Activated CD4-positive, alpha-beta T cell treated with anti-CD3 and anti-CD28 coated beads, Interleukin-2, amount 50 U/mL, for 4 hours (primary cell): ENCODE data around the gene SDK2.

Source experiments
- DNase-seq, 2 experiments: peaks; one replicate each; pipeline ENCODE4 v3.0.0-alpha.2; 2020

Gene SDK2

DNA sequence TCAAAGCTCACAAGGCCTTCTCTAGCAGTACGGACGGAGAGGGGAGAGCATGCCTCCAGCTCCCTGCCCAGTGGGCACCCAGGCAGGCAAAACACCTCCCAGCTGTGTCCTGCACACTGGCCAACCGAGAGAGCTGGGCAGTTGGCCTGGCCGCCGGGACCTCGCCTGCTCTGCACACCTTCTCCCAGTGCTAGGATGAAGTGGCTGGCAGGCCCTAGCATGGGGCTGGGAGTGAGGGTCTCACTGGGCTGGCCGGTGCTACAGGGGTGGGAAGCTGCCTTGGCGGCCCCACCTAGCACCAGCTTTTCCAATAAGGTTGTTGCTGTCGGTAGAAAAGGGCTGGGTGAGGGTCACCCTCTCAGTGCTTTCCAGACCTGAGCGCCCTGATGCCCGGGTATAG, 60.2 kb downstream of the SDK2 start:
- DNase-seq: no peak

DNA sequence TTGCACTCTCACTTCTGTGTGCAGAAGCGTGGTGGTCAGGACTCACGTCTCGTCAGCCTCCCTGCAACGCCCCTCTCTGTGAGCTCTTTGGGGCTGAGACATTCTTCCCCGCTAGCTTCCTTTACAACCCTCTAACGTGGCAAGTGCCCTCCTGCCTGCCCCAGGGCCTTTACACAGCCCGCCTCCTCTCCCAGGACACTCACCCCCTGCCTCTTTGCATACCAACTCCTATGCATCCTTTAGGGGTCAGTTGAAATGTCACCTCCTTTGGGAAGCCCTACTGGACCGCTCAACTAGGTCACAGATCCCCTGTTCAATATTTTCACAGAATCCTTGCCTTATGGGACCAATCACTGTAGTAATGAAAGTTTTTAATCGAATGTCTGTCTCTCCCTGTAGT, 61.4 kb downstream of the SDK2 start:
- no peak for DNase-seq

GRCh38 chr17:73582359-73582758, 61.9 kb downstream of the SDK2 start:
- DNase-seq: no peak

- DNase-seq: no peak
These were observed 62.9 kb downstream of the SDK2 start for GRCh38 chr17:73581379-73581778.

DNA sequence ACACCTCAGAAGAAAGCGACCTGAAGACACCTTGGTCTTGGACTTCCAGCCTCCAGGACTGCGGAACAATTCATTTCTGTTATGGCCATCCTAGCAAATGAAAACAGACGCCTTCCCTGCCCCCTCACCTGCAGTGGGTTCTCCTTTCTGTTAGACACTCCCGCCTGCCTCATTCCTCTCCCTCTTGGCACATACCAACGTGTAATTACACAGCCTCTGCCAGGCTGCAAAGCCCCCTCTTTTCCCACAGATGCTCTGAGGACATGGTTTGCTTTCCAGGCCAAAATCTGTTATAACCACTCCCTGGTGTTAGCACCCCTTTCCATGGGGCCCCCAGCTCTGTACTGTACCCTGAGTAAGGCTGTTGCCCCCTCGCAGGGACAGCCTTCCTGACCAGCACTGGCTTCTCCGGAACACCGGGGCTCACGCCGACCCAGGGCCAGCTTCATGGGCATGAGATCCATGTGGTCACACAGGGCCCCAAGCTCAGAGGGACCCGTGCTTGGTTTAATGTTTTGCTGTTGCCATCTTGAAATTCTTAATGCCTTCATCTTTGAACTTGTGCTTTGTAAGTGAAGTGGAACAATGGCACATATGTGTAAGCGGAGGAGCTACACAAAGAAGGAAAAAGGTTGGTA, 64.1 kb downstream of the SDK2 start:
- DNase-seq: no peak

- no peak for DNase-seq
These were observed 67.6 kb downstream of the SDK2 start for GRCh38 chr17:73576556-73577098.

DNA sequence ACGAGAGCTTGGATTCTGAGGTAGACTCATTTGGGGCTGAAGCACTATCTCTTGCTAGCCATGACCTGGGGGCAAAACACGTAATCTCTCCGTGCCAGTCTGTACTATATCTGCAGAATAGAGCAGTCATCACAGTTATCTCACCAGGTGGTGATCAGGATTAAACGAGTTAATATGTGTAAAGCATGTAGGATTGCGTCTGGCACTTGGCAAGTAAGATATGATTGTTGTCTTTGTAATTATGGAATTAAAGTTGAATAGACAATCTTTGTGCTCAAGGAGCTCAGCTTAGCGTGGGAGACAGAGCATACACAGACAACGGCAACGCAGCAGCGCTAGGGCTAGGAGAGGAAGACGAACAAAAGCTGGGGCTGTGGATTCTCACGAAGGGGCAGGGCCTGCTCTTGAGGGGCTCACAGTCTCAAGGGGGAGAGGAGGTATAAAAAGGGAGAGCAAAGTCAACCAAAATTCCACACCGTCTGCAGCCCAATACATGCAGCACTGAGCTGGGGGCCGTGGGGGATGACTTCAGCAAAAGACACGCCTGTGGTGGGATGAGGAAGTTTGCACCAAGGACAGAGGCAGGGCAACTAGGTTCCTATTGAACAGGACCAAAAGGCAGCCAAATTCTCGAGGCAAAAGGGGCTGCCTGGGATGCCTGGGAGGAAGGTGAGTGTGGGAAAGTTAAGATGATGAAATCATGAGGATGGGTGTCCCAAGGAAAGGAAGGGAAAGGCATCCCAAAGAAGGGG, 68.6 kb downstream of the SDK2 start:
- no peak for DNase-seq

- no peak for DNase-seq
These were observed 72.6 kb downstream of the SDK2 start for GRCh38 chr17:73571511-73572130.

DNA sequence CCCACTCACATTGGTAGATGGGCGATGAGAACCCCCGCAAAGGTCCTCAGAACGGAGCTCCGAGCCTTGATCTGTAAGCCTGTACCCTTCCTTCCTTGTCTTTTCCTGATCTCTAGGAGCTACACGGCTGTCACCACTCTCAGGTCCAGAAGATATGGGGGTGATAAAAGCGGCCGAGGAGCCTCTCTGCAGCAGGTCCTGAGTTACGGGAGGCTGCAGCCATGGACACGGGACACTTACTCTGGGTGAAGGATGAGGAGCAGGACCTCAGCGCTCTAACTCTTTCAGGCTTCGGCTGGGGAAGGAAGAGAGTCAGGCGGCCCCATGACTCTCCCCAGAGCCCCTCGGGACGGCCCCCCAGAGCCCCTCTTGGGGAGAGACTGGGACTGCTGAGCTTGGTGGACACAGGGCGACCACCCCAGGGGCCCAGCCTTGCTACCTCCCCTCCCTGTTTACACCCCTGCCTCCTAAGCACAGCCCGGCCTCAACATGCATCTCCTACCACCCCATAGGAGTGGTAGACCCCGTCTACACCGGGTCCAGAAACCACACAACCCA, 74.4 kb downstream of the SDK2 start:
- DNase-seq: no peak

GRCh38 chr17:73568934-73569333, 75.3 kb downstream of the SDK2 start:
- DNase-seq: no peak

DNA sequence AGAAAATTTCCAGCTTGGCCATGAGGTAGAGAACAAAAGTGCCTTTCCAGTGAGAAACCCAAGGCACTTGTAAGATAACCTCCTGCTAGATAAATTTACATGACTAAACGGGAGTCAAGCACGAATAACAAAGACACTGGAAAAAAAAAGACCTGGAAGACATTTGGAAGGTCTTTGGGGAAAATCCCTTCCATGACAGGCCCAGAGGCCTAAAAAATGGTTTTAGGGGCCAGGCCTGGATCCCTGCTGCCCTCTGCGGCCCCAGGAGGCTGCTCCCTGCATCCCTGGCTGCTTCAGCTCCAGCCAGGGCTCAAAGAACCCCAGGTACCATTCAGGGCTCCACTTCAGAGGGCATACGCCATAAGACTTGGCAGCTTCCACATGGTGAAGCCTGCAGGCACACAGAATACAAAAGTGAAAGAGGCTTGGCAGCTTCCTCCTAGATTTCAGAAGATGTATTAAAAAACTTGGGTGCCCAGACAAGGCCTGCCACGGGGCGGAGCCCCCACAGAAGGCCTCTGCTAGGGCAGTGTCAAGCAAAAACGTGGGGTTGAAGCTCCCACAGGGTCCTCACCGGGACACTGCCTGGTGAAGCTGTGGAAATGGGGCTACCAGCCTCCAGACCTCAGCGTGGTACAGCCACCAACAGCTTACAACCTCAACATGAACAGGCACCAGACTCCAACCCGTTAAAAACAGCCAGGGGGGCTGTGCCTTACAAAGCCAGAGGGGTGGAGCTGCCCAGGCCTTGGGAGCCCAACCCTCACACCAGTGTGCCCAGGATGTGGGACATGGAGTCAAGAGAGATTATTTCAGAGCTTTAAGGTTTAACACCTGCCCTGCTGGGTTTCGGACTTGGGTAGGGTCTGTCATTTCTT, 77.1 kb downstream of the SDK2 start:
- DNase-seq: no peak

DNA sequence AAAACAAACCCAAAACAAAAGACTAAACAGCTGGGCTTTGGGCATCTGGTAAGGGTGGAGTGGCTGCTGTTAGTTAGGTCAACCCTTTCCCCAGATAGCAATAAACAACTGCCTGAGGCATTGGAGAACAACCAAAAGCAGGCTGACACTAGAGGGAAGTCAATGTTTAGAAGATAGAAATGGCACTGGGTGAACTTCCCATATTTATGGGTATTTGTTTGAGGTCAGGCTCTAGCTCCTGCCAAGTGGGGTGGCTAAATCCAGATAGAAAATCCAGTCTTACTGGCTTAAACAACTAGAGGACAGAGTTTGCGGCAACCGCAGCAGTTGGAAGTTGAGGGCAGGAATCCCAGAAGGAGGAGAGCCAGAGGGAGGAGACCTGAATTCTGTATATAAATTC, 79.4 kb downstream of the SDK2 start:
- no peak for DNase-seq

GRCh38 chr17:73562896-73563295, 81.3 kb downstream of the SDK2 start:
- no peak for DNase-seq

GRCh38 chr17:73561111-73561510, 83.1 kb downstream of the SDK2 start:
- DNase-seq: no peak

DNA sequence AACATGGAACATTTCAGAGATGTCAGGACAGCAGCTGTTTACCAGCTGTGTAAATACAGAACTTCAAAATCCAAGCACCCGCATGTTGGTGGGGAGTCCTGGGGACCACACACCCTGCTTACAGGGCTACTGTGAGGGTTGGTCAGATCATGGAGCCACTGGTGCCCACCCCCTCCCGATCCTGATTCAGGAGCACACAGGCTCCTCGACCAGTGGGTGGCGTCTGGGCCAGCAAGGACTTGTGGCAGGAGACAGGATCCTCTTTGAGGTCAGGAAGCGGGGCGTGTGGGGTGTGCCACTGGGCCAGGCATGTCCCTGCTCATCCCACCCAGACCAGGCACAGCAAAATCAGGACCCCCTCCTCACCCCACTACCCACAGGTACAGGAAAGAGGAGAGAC, 83.6 kb downstream of the SDK2 start:
- no peak for DNase-seq

DNA sequence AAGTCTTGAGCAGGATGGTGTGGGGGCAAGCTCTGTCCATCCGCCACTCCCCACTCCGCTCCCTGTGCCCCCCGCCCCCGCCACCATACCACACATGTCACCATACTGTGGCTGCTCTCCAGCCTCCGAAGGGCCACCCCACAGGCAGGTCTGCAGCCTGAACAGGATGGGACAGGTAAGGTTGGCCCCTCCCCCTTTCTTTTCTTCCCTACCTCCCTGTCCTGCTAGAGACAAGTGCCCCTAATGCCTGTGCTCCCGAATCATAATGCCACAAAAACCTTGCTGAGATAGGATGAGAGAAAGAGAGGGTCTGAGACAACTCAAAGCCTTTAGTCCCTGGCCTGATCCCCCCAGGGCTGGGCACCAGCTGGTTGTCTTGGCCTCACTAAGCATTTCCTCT, 84.7 kb downstream of the SDK2 start:
- no peak for DNase-seq

GRCh38 chr17:73555199-73555960, 88.9 kb downstream of the SDK2 start:
- DNase-seq: no peak

DNA sequence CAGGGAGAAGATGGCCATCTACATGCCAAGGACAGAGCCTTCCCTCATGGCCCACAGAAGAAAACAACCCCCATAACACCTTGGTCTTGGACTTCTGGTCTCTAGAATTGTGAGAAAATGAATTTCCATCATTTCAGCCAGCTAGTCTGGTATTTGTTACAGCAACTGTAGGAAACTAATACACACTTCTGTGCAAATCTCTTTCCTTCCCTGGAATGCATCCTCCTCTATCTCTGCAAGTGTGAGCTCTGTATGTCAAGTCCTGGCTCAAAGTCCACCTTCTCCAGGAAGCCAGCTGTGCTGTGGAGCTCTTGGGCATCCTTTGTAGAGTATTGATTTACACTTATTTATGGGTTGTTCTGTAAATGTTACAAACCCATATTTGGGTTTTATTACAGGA, 89.7 kb downstream of the SDK2 start:
- DNase-seq: no peak

GRCh38 chr17:73553311-73553710, 90.9 kb downstream of the SDK2 start:
- no peak for DNase-seq

DNA sequence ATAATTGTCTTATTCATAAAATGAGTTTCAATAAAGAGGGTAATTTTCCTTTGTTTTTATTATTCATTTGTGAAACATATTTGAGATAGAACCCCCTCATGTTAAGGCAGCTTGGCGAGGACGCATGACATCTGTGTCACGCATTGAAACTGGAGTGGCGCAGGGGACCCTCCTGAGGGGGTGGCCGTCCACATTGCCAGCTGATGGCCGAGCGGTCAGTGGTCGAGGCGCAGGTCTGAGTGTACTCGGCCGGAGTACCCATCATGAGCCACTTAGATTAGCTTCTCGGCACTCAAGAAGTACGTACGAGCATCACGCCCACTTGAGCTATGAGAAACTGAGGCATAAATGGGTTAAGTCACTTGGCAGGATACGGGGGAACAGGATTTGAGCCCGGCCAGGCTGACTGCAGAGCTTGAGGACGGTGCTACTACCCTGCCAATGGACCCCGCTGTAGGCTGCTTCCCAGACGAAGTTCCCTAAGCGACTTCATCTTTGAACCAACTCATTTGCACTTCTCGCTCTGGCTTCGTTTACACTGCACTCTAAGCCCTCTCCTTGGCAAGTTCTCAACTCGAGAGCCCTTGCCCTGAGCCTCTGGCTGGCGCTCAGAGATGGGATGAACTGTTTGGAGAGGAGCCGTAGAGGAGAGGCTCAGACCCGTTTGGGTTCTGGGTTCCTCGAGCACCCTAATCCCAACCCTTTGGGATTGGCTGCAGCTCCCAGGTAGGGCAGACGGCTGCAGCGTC, 91.8 kb downstream of the SDK2 start:
- no peak for DNase-seq

DNA sequence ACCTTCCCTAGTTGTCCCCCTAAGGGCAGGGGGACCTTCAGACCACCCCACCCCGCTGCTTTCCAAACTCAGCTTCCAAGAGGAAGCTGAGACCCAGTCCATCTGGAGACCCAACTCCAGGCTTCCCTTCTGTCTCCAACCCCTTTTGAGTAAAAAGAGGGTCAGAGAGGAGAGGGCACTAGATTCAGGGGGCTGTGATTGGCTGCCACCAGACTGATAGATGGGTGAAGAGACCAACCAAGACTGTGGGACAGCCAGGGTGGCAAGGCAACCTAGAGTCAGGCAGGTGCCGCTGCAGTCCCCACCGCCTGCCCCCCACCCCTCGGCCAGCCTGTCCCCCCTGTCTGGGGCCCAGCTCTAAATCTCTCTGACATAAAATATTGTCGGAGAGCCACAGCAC, 92.5 kb downstream of the SDK2 start:
- DNase-seq: no peak
